GM10266 (cell line): ENCODE measurements around the gene AUTS2.

ENCODE experiments used
- DNase-seq: peaks from one replicate; pipeline ENCODE4 v3.0.0; 2012; ENCODE audit errors: extremely low spot score
- TF ChIP-seq, protein P1 (sequence below): IDR thresholded peaks from 2 replicates; pipeline ENCODE4 v1.5.1; 2012; ENCODE audit warnings: mild to moderate bottlenecking, low read depth; ENCODE audit not compliant: control insufficient read depth, insufficient read depth; ENCODE audit errors: missing control alignments

The AUTS2 gene

GRCh38 chr7:70706698-70707097 is 1108.4 kb downstream of the AUTS2 start:
- DNase-seq: no peak
- TF ChIP-seq, protein P1, sequence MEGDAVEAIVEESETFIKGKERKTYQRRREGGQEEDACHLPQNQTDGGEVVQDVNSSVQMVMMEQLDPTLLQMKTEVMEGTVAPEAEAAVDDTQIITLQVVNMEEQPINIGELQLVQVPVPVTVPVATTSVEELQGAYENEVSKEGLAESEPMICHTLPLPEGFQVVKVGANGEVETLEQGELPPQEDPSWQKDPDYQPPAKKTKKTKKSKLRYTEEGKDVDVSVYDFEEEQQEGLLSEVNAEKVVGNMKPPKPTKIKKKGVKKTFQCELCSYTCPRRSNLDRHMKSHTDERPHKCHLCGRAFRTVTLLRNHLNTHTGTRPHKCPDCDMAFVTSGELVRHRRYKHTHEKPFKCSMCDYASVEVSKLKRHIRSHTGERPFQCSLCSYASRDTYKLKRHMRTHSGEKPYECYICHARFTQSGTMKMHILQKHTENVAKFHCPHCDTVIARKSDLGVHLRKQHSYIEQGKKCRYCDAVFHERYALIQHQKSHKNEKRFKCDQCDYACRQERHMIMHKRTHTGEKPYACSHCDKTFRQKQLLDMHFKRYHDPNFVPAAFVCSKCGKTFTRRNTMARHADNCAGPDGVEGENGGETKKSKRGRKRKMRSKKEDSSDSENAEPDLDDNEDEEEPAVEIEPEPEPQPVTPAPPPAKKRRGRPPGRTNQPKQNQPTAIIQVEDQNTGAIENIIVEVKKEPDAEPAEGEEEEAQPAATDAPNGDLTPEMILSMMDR: no peak

GRCh38 chr7:70707823-70708243 is 1109.6 kb downstream of the AUTS2 start:
- TF ChIP-seq, protein P1: no peak
- DNase-seq: no peak

DNA sequence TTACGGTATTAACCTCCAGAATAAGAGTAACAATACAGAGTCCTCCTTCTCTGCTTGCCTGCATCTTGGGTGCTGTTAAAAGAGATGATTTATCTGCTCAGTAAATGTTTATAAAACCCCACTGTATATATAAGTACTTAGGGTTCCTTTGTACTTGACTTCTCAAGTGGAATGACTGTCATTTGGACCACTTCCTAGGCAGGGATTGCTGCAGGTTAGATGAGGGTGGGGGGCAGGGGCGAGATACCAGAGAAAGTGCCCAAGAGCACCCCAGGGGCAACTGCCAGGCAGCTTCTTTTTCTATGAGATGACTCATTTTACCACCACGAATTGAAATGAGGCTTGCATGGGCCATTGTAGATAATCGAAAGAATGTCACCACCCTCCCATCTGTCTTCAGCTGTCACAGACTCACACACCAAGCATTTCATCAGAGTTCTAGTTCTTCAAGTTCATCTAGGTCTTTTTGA is 1111.8 kb downstream of the AUTS2 start:
- TF ChIP-seq, protein P1: no peak
- no peak for DNase-seq

- DNase-seq: no peak
- TF ChIP-seq, protein P1: no peak
Measured at GRCh38 chr7:70710651-70711050, 1112.4 kb downstream of the AUTS2 start.

- no peak for DNase-seq
- TF ChIP-seq, protein P1: no peak
Measured at GRCh38 chr7:70711452-70711851, 1113.2 kb downstream of the AUTS2 start.

GRCh38 chr7:70712942-70713341 is 1114.7 kb downstream of the AUTS2 start:
- TF ChIP-seq, protein P1: no peak
- no peak for DNase-seq

DNA sequence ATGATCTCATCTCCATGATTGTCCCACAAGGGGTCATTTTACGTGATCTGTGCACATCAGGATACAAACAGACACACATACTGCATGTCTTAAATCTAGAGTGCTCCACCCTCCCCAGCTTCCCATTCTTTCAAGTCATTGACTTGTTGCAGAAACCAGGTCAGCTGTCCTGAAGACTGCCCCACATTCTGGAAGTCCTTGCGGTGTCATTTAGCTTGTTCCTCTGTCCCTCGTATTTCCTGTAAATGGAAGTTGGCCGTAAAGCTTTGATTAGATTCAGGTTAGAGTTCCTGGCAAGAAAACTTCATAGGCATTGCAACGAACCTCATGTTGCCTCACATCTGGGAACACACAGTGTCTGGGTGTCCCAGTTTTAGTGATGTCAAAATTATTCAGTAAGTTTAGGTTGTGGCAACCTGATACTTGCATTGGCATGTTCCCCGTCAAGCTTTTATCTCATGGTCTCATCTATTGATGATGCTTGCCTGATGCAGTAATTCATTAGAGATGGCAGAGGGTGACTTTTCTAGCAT is 1116.3 kb downstream of the AUTS2 start:
- no peak for DNase-seq
- TF ChIP-seq, protein P1: no peak
